Activated CD4-positive, alpha-beta memory T cell treated with anti-CD3 and anti-CD28 coated beads for 36 hours (primary cell): ENCODE measurements around the gene DMC1. TPM values are rescaled to one million over a fixed set of nuclear protein-coding genes. Genes with fewer than 3 reads are reported as not detected.

Source experiments
- CTCF ChIA-PET: fragments of 350-600 bp; sonication (Branson Sonifier 250); formaldehyde crosslinking; loops from one replicate; lab custom pipeline; 2021; ENCODE audit warnings: antibody characterized with exemption, inconsistent platforms; lab: Charles Lee
- POLR2A ChIA-PET: fragments of 350-600 bp; sonication (Branson Sonifier 250); formaldehyde crosslinking; loops from one replicate; lab custom pipeline; 2021; ENCODE audit warnings: antibody characterized with exemption; lab: Charles Lee
- DNase-seq: peaks from one replicate; pipeline ENCODE4 v3.0.0-alpha.2; 2020
- H3K27ac Mint-ChIP-seq: one replicate; pipeline ENCODE4 v1.8.0; 2021; ENCODE audit warnings: mixed read lengths
- H3K27me3 Mint-ChIP-seq: one replicate; pipeline ENCODE4 v1.8.0; 2021; ENCODE audit warnings: mixed read lengths
- H3K36me3 Mint-ChIP-seq: one replicate; pipeline ENCODE4 v1.8.0; 2021; ENCODE audit warnings: mixed read lengths
- H3K4me1 Mint-ChIP-seq: one replicate; pipeline ENCODE4 v1.8.0; 2021; ENCODE audit warnings: low read depth, mixed read lengths
- H3K4me3 Mint-ChIP-seq: one replicate; pipeline ENCODE4 v1.8.0; 2021; ENCODE audit warnings: mild to moderate bottlenecking, mixed read lengths
- H3K9me3 Mint-ChIP-seq: one replicate; pipeline ENCODE4 v1.8.0; 2021; ENCODE audit warnings: mixed read lengths
- intact Hi-C: fragments of 100-400 bp; cut with micrococcal nuclease; formaldehyde crosslinking; loops from one replicate; pipeline ENCODE4 v1.15.1; 2023
- total RNA-seq, 2 experiments: library from RNA; stranded (reverse); gene quantifications; one replicate each; pipeline ENCODE4 v1.2.3, GENCODE V29; 2021

Gene DMC1
- total RNA-seq, 2 experiments from 2014 or later = 15.8 to 20.1 TPM

DNA sequence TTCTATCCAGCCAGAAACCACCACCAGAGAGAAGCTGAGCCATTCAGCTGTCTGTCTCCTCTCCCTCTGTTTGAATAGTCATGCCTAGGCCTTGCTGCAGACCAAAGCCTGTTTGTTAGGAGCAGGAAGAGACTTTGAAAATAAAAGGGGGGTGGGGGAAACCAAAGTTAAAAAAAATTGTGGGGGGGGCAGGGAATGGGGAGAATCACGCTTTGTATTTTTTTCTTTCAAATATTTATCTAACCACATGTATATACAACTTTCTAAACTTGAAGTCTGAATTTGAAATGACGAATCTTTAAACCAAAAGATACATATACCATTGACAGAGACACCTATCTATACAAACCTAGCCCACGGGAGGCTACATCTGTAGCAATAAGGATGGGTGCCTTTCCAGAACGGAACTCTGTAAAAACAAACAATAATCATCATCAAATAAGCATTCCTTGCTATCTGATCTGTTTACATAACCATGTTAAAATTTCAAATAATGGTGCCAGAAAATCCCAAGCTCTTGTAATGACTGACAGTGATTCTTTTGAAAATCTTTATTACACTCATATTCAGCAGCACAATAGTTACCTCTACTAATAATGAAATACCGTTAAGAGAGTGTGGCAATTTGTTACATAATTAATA is 78.2 kb downstream of the DMC1 start:
- POLR2A ChIA-PET = interaction anchor here (0.8 to 2.2 kb wide), 2 partner anchors 8 to 10 kb away, joined by 3 to 9 read pairs; no protein-coding TSS in a partner anchor
- CTCF ChIA-PET = no interaction called here
- intact Hi-C loops = loop anchor here (2.0 kb wide), 1 partner anchor 15 kb away; the partner anchor contains the start of gene DDX17

DNA sequence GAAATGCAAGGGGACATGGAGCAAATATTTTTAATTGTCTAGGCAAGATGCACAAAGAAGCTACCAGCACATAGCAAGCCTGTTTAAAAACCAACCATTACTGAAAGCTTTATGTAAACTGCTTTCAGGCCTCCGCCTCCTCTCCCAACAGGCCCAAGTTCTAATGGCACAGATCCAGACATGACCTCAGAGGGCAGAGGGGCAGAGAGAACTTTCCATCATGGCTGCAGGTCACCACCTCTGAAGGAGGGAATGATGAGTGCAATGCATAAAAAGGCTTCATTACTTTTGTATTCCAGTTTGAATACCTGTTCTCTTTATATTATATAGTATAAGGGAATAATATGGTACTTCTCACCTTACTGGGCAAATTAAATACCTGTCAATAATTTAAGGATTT is 79.1 kb downstream of the DMC1 start:
- H3K4me1 Mint-ChIP-seq = peaks cover 54% of the 10 kb centered on the region
- H3K27me3 Mint-ChIP-seq = no peaks in the 10 kb centered on the region
- H3K27ac Mint-ChIP-seq = peak overlapping the region; percentile 79
- ChIA-PET POLR2A (interaction anchor here (1.1 to 2.2 kb wide), 3 partner anchors 9 to 33 kb away, joined by 5 to 9 read pairs (median 6); no protein-coding TSS in a partner anchor), CTCF (interaction anchor here (1.3 kb wide), 1 partner anchor 11 kb away, joined by 4 read pairs; no protein-coding TSS in a partner anchor)
- intact Hi-C loops = loop anchor here (2.0 kb wide), 1 partner anchor 16 kb away; the partner anchor contains the start of gene DDX17
- DNase-seq = no peak
- no peak overlapping the region for H3K4me3 Mint-ChIP-seq
- no peaks in the 10 kb centered on the region for H3K9me3 Mint-ChIP-seq
- peaks cover 76% of the 10 kb centered on the region for H3K36me3 Mint-ChIP-seq

More for the DNA sequence above, 78.2 kb downstream of the DMC1 start:
- Mint-ChIP-seq H3K4me3 (no peak overlapping the region), H3K4me1 (peaks cover 54% of the 10 kb centered on the region), H3K36me3 (peaks cover 71% of the 10 kb centered on the region), H3K27ac (peak overlapping the region; percentile 49), H3K9me3 (no peaks in the 10 kb centered on the region), H3K27me3 (no peaks in the 10 kb centered on the region)
- no peak for DNase-seq

DNA sequence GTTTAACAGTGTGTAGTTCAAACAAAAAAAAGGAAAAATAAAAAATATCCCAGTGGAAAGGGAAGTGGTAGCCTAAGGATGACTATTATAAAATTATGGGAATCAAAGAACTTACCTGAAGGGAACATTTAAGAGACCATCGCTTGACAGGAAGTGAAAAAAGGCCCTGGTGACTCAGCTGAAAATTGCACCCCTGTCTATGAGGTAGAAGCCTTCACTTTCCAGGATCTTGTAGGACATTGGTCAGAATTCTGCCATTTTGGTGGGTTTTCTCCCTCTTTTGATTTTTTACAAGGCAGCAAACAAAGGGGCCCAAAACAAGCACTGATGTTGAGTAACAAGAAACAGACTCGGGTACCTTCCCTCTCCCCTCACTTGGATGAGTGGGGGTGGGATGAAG is 79.5 kb downstream of the DMC1 start:
- peaks cover 55% of the 10 kb centered on the region for H3K4me1 Mint-ChIP-seq
- no peak for DNase-seq
- no peaks in the 10 kb centered on the region for H3K9me3 Mint-ChIP-seq
- H3K36me3 Mint-ChIP-seq = peaks cover 77% of the 10 kb centered on the region
- intact Hi-C loops = loop anchor here (2.0 kb wide), 1 partner anchor 16 kb away; the partner anchor contains the start of gene DDX17
- no peak overlapping the region for H3K4me3 Mint-ChIP-seq
- ChIA-PET CTCF (interaction anchor here (1.3 to 1.6 kb wide), 2 partner anchors 11 to 438 kb away, joined by 4 to 5 read pairs; no protein-coding TSS in a partner anchor), POLR2A (interaction anchor here (0.7 to 1.4 kb wide), 3 partner anchors 9 to 33 kb away, joined by 3 to 6 read pairs (median 5); no protein-coding TSS in a partner anchor)
- no peaks in the 10 kb centered on the region for H3K27me3 Mint-ChIP-seq
- peak overlapping the region; percentile 79 for H3K27ac Mint-ChIP-seq

DNA sequence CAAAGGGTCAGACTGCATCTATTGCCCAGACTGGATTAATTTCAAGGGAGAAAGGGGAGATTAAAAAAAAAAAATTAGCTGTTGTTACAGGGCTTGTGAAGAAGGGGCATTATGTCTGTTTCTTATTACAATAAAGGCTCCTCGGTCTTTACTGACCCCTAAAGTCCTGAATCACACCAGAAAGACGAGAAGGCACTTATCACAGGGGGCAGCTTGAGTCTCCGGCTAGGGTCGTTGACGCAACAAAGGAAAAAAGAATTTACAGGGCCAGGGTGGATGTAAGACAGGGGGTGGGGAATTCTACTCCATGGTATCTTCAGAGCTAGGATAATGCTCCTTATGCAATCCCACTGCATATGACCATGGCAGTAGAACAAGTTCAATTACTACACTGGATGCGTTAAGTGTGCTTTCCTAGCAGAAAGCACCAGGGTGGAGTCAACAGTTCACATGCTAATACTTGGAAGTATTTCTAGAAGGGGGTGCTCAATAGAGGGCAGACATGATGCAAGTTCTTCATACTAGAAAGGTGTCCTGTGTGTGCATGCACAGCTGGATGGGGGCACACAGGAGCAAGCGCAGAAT is 80.3 kb downstream of the DMC1 start:
- intact Hi-C loops = loop anchor here (2.0 kb wide), 1 partner anchor 17 kb away; the partner anchor contains the start of gene DDX17
- CTCF ChIA-PET = interaction anchor here (1.6 kb wide), 1 partner anchor 437 kb away, joined by 5 read pairs; no protein-coding TSS in a partner anchor
- DNase-seq = no peak
- H3K4me1 Mint-ChIP-seq = peaks cover 54% of the 10 kb centered on the region
- H3K27me3 Mint-ChIP-seq = no peaks in the 10 kb centered on the region
- H3K36me3 Mint-ChIP-seq = peaks cover 77% of the 10 kb centered on the region
- H3K9me3 Mint-ChIP-seq = no peaks in the 10 kb centered on the region
- POLR2A ChIA-PET = interaction anchor here (0.6 to 1.4 kb wide), 3 partner anchors 8 to 302 kb away, joined by 4 to 6 read pairs (median 5); no protein-coding TSS in a partner anchor
- peak overlapping the region; percentile 63 for H3K27ac Mint-ChIP-seq
- no peak overlapping the region for H3K4me3 Mint-ChIP-seq

DNA sequence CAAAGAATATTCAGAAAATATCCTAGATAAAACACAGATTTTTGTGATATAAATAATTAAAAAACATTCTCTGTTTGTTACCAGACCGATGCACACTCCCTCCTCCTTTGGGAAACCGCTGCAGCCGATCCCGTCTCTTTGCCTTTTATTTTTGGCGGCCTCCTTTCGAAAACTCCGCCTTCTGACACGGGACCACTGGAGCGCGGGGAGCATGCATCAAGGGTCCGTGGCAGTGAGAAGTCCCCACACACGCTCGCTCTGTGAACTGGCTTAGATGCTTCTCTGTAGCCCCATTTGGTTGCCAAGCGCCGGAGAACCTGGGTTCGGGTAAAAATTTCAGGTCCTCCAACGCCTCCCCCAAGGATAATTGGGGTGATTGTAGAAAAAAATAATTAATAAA is 80.8 kb downstream of the DMC1 start:
- Mint-ChIP-seq H3K9me3 (no peaks in the 10 kb centered on the region), H3K4me1 (peaks cover 54% of the 10 kb centered on the region), H3K27me3 (no peaks in the 10 kb centered on the region), H3K27ac (no peak overlapping the region), H3K4me3 (no peak overlapping the region), H3K36me3 (peaks cover 76% of the 10 kb centered on the region)
- ChIA-PET POLR2A (no interaction called here), CTCF (interaction anchor here (1.6 kb wide), 1 partner anchor 437 kb away, joined by 5 read pairs; no protein-coding TSS in a partner anchor)
- intact Hi-C loops = no loop called here
- DNase-seq = no peak

DNA sequence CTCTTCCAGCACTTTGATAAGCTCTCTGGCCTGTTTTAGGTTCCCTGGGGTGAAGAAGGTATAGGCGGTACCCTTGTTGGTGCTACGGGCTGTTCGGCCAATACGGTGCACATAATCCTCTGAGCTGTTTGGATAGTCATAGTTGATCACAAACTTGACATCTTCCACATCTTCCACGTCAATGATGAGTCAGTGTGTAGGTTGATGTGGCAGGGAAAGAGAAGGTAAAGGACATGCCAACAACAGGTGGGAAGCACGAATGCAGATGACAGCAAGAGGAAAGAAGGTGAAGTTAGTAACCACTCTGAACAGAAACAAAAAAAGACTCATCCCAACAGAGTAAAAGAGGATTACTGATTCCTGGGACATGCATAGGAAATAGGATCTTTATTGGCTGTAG is 82.0 kb downstream of the DMC1 start:
- Mint-ChIP-seq H3K27ac (peak overlapping the region; percentile 68), H3K4me1 (peaks cover 55% of the 10 kb centered on the region), H3K9me3 (no peaks in the 10 kb centered on the region), H3K27me3 (no peaks in the 10 kb centered on the region), H3K4me3 (no peak overlapping the region), H3K36me3 (peaks cover 78% of the 10 kb centered on the region)
- intact Hi-C loops = no loop called here
- ChIA-PET CTCF (interaction anchor here (1.2 kb wide), 1 partner anchor 15 kb away, joined by 3 read pairs; no protein-coding TSS in a partner anchor), POLR2A (interaction anchor here (1.5 kb wide), 1 partner anchor 218 kb away, joined by 5 read pairs; the partner anchor contains the start of gene GTPBP1)
- no peak for DNase-seq

DNA sequence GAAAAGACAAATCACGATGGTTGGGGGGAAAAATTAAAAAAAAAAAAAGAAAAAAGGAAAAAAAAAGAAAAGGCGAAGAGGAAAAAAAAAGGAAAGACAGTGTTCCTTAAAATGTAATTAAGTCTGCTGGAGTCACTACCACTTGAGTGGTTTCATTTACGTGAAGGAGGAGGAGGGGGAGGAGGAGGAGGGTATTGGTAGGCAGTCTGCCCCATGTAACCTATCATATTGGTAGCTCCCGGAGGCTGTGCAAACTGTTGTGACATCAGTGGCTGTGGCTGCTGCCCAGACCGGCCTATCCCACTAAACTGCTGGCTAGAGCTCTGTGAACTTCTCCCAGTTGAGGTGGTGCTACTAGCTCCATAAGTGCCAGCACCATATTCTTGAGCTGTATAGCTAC is 84.2 kb downstream of the DMC1 start:
- Mint-ChIP-seq H3K4me3 (no peak overlapping the region), H3K27ac (peak overlapping the region; percentile 13), H3K9me3 (no peaks in the 10 kb centered on the region), H3K27me3 (no peaks in the 10 kb centered on the region), H3K4me1 (peaks cover 48% of the 10 kb centered on the region), H3K36me3 (peaks cover 83% of the 10 kb centered on the region)
- intact Hi-C loops = no loop called here
- ChIA-PET POLR2A (interaction anchor here (1.6 to 2.8 kb wide), 3 partner anchors 8 to 17 kb away, joined by 3 to 8 read pairs (median 5); no protein-coding TSS in a partner anchor), CTCF (no interaction called here)
- no peak for DNase-seq

DNA sequence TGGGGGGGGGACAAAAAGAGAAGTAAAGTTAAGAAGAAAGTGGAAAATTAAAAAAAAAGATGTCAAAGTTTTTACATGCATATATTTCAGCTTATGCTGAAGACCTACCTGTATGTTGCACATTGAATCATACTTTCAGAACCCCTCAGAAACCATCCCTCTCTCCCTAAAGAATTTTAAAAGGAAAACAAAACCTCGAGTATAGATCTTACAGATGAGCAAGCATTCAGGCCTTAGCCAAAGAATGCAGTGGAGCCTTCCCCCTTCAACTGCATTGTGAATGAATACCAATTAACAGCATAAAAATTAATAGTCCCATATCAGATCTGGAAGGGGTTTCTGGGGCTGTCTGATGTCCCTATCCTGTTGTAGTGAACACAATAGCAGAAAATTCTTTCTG is 85.7 kb downstream of the DMC1 start:
- CTCF ChIA-PET = no interaction called here
- H3K9me3 Mint-ChIP-seq = no peaks in the 10 kb centered on the region

DNA sequence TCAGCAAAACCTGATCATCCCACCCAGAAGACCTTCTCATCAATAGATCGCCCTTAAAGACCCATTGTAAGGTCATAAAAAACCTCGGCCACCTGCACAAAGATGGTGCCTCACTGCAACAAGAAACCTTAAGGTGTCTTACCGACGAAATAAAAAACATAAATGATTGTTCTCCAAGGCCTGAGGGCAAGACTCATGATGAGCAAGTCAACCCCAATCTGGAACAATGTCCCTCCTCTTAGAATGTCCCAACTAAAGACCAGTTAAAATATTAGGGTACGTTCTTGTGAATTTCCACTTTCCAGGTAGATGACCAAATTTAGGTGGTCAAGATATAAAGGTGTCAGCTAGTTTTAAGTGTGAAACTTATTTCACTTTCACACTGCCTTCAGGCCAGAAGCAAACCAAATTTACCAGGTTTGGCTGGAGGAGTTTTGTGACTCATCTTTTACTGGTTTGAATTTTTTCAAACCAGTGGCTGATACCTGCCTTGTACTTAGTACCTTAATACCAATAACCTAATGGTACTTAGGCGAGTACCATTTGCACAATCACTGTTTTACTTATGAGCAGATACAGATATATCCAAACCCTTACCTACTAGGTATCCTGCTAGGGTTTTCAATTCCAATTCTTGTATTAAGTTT is 87.2 kb downstream of the DMC1 start:
- ChIA-PET CTCF (interaction anchor here (1.4 kb wide), 1 partner anchor 87 kb away, joined by 4 read pairs; the partner anchor contains the start of gene DMC1), POLR2A (no interaction called here)
- Mint-ChIP-seq H3K36me3 (peaks cover 56% of the 10 kb centered on the region), H3K27me3 (no peaks in the 10 kb centered on the region), H3K4me1 (peaks cover 25% of the 10 kb centered on the region), H3K9me3 (no peaks in the 10 kb centered on the region), H3K4me3 (no peak overlapping the region), H3K27ac (peak overlapping the region; percentile 20)
- intact Hi-C loops = no loop called here
- DNase-seq = no peak

More for the DNA sequence above, 85.7 kb downstream of the DMC1 start:
- Mint-ChIP-seq H3K4me1 (peaks cover 34% of the 10 kb centered on the region), H3K27ac (peak overlapping the region; percentile 20), H3K4me3 (no peak overlapping the region), H3K36me3 (peaks cover 68% of the 10 kb centered on the region), H3K27me3 (no peaks in the 10 kb centered on the region)
- intact Hi-C loops = no loop called here
- DNase-seq = no peak
- POLR2A ChIA-PET = interaction anchor here (1.0 to 2.8 kb wide), 2 partner anchors 8 to 10 kb away, joined by 3 to 8 read pairs; no protein-coding TSS in a partner anchor

DNA sequence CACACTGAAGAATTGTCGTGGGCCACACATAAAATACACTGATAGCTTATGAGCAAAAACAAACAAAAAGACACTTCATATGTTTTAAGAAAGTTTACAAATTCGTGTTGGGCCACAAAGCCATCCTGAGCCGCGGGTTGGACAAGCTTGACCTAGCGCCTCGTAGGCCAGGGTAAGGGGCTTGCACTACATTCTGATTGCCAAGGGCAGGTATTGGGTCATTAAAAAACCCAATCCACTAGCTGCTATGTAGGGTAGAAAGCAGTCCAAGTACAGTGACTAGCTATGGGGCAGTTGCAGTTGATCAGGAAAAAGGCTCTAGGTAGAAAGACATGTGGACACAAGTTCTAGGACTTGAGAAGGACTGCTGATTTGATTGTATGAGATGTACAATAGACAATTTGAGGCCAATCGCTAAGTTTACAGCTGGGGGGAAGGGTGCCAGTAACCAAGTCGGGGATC is 88.1 kb downstream of the DMC1 start:
- Mint-ChIP-seq H3K4me1 (peaks cover 24% of the 10 kb centered on the region), H3K9me3 (no peaks in the 10 kb centered on the region), H3K4me3 (no peak overlapping the region), H3K27me3 (no peaks in the 10 kb centered on the region), H3K27ac (no peak overlapping the region), H3K36me3 (peaks cover 52% of the 10 kb centered on the region)
- POLR2A ChIA-PET = interaction anchor here (1.4 to 1.8 kb wide), 3 partner anchors 9 to 20 kb away, joined by 3 to 7 read pairs (median 6); partner anchors contain the start of gene KDELR3
- intact Hi-C loops = no loop called here
- no peak for DNase-seq
- CTCF ChIA-PET = no interaction called here

DNA sequence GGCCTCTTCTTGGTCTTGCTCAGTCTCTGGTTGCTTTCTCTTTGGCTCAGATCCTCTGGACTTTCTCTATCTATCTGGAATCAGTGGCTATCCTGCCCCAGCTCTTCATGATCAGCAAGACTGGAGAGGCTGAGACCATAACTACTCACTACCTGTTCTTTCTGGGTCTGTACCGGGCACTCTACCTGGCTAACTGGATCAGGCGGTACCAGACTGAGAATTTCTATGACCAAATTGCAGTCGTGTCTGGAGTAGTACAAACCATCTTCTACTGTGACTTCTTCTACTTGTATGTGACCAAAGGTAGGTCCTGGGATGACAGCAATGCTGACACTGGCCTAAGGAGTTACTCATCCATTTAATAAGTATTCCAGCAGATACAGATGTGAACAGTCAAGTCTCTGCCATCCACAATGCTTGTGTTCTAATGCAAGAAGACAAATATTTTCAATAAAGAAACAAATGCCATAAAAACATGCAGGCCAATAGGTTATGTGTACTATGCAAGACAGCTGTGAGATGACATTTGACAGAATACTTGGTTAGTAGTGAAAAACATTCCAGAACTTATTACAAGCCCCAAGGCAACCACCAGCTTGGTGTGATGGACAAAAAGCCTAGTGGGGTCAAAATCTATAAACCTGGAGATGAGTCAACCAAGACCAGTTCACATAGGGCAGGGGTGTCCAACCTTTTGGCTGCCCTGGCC is 88.7 kb downstream of the DMC1 start:
- Mint-ChIP-seq H3K27ac (peak overlapping the region; percentile 29), H3K9me3 (no peaks in the 10 kb centered on the region), H3K27me3 (no peaks in the 10 kb centered on the region), H3K36me3 (peaks cover 46% of the 10 kb centered on the region), H3K4me1 (peaks cover 19% of the 10 kb centered on the region), H3K4me3 (no peak overlapping the region)
- ChIA-PET POLR2A (interaction anchor here (1.4 to 1.8 kb wide), 3 partner anchors 9 to 21 kb away, joined by 3 to 7 read pairs (median 6); partner anchors contain the start of gene KDELR3), CTCF (no interaction called here)
- DNase-seq = no peak
- intact Hi-C loops = no loop called here
